GM10266 (cell line): ENCODE results near the gene ANO1.

Experiments used
- DNase-seq: peaks from one replicate; pipeline ENCODE4 v3.0.0; 2012; ENCODE audit errors: extremely low spot score
- TF ChIP-seq, protein P1 (sequence below): IDR thresholded peaks from 2 replicates; pipeline ENCODE4 v1.5.1; 2012; ENCODE audit warnings: mild to moderate bottlenecking, low read depth; ENCODE audit not compliant: control insufficient read depth, insufficient read depth; ENCODE audit errors: missing control alignments

ANO1 gene

GRCh38 chr11:70088735-70089250 is 10.7 kb downstream of the ANO1 start:
- TF ChIP-seq, protein P1, sequence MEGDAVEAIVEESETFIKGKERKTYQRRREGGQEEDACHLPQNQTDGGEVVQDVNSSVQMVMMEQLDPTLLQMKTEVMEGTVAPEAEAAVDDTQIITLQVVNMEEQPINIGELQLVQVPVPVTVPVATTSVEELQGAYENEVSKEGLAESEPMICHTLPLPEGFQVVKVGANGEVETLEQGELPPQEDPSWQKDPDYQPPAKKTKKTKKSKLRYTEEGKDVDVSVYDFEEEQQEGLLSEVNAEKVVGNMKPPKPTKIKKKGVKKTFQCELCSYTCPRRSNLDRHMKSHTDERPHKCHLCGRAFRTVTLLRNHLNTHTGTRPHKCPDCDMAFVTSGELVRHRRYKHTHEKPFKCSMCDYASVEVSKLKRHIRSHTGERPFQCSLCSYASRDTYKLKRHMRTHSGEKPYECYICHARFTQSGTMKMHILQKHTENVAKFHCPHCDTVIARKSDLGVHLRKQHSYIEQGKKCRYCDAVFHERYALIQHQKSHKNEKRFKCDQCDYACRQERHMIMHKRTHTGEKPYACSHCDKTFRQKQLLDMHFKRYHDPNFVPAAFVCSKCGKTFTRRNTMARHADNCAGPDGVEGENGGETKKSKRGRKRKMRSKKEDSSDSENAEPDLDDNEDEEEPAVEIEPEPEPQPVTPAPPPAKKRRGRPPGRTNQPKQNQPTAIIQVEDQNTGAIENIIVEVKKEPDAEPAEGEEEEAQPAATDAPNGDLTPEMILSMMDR, result no peak
- DNase-seq, result no peak

GRCh38 chr11:70089631-70090030 is 11.5 kb downstream of the ANO1 start:
- TF ChIP-seq, protein P1, result no peak

DNA sequence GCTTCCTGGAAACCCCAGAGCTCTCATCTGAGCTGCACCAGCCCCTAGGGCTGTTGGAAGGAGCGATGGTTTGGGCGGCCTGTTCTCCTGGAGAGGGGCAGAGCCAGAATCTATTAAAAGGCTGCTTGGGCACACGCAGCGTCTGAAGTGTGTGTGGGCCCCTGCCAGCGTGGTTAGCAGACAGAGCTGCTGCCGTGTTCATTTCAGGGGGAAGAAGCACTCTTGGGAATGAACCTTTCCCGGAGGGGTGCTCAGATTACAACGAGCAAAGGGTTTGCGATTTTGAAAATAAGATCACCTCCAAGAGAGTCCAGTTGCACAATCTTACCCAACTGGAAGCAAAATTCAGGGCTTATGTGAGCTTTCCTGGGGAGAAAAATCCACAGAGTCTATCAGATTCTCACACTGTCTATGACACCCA is 12.9 kb downstream of the ANO1 start:
- TF ChIP-seq, protein P1, result no peak
- no peak for DNase-seq

More at GRCh38 chr11:70089631-70090030, 11.5 kb downstream of the ANO1 start:
- no peak for DNase-seq

GRCh38 chr11:70091638-70092037 is 13.5 kb downstream of the ANO1 start:
- TF ChIP-seq, protein P1, result no peak
- DNase-seq, result no peak

GRCh38 chr11:70092959-70093715 is 15.0 kb downstream of the ANO1 start:
- DNase-seq, result no peak
- TF ChIP-seq, protein P1, result no peak

GRCh38 chr11:70095541-70096252 is 17.6 kb downstream of the ANO1 start:
- no peak for DNase-seq
- TF ChIP-seq, protein P1, result no peak
